ENCODE measurements around the gene KCNMA1. TPM values are rescaled to one million over a fixed set of nuclear protein-coding genes. Genes with fewer than 3 reads are reported as not detected.

The KCNMA1 gene
- total RNA-seq, 1 donor, result 106 TPM

- DNase-seq (ENCODE audit: low read depth), result no peak
- no peak for TF ChIP-seq CTCF (IDR thresholded peaks at IDR 0.05; ENCODE audit: insufficient read depth, low read length)
Measured at GRCh38 chr10:77588886-77589285, 48.7 kb downstream of the KCNMA1 start.

GRCh38 chr10:77587416-77587790, 50.2 kb downstream of the KCNMA1 start:
- no peak overlapping the region for H3K4me3 ChIP-seq (ENCODE audit: low read depth, low read length)
- DNase-seq (ENCODE audit: low read depth), result no peak
- TF ChIP-seq CTCF (IDR thresholded peaks at IDR 0.05; ENCODE audit: insufficient read depth, low read length), result no peak

More at GRCh38 chr10:77588886-77589285, 48.7 kb downstream of the KCNMA1 start:
- no peak overlapping the region for H3K4me3 ChIP-seq (ENCODE audit: low read depth, low read length)

GRCh38 chr10:77586719-77587415, 50.7 kb downstream of the KCNMA1 start:
- peak; percentile 63 for DNase-seq (ENCODE audit: low read depth)
- H3K4me3 ChIP-seq (ENCODE audit: low read depth, low read length), result no peak overlapping the region
- no peak for TF ChIP-seq CTCF (IDR thresholded peaks at IDR 0.05; ENCODE audit: insufficient read depth, low read length)

- TF ChIP-seq CTCF (IDR thresholded peaks at IDR 0.05; ENCODE audit: insufficient read depth, low read length), result no peak
- H3K4me3 ChIP-seq (ENCODE audit: low read depth, low read length), result no peak overlapping the region
- no peak for DNase-seq (ENCODE audit: low read depth)
Measured at GRCh38 chr10:77584938-77585337, 52.7 kb downstream of the KCNMA1 start.

- TF ChIP-seq CTCF (IDR thresholded peaks at IDR 0.05; ENCODE audit: insufficient read depth, low read length), result no peak
- DNase-seq (ENCODE audit: low read depth), result no peak
- no peak overlapping the region for H3K4me3 ChIP-seq (ENCODE audit: low read depth, low read length)
Measured at GRCh38 chr10:77583527-77583926, 54.1 kb downstream of the KCNMA1 start.

- peak; percentile 62 for DNase-seq (ENCODE audit: low read depth)
- no peak overlapping the region for H3K4me3 ChIP-seq (ENCODE audit: low read depth, low read length)
- no peak for TF ChIP-seq CTCF (IDR thresholded peaks at IDR 0.05; ENCODE audit: insufficient read depth, low read length)
Measured at GRCh38 chr10:77582710-77583115, 54.9 kb downstream of the KCNMA1 start.

GRCh38 chr10:77581738-77582137, 55.9 kb downstream of the KCNMA1 start:
- TF ChIP-seq CTCF (IDR thresholded peaks at IDR 0.05; ENCODE audit: insufficient read depth, low read length), result no peak
- H3K4me3 ChIP-seq (ENCODE audit: low read depth, low read length), result no peak overlapping the region
- DNase-seq (ENCODE audit: low read depth), result no peak
